Panc1 (cell line): ENCODE results near the gene ATP5F1D. TPM values are rescaled to one million over a fixed set of nuclear protein-coding genes. Genes with fewer than 3 reads are reported as not detected.

ENCODE experiments used
- total RNA-seq: library from RNA; stranded (reverse); gene quantifications from one replicate; pipeline ENCODE4 v1.2.1, GENCODE V29; 2021; ENCODE audit not compliant: unreplicated experiment

Gene ATP5F1D
- total RNA-seq, 1 experiment from 2014 or later = 218 TPM

Other genes starting within 250 kb of the ATP5F1D start
- 4.6 TPM for gene GRIN3B, start 241.3 kb upstream of the ATP5F1D start, total RNA-seq
- gene TMEM259, start 220.6 kb upstream of the ATP5F1D start, total RNA-seq = 193 TPM
- gene RNU6-2, start 220.2 kb upstream of the ATP5F1D start, total RNA-seq = not detected
- 203 TPM for gene CNN2, start 215.1 kb upstream of the ATP5F1D start, total RNA-seq
- gene ABCA7, start 201.6 kb upstream of the ATP5F1D start, total RNA-seq = 47.5 TPM
- gene ARHGAP45, start 174.6 kb upstream of the ATP5F1D start, total RNA-seq = 27.8 TPM
- gene POLR2E, start 146.4 kb upstream of the ATP5F1D start, total RNA-seq = 279 TPM
- gene GPX4, start 137.8 kb upstream of the ATP5F1D start, total RNA-seq = 577 TPM
- 101 TPM for gene SBNO2, start 67.5 kb upstream of the ATP5F1D start, total RNA-seq
- gene STK11, start 36.0 kb upstream of the ATP5F1D start, total RNA-seq = 116 TPM
- 14.5 TPM for gene CBARP, start 3.7 kb upstream of the ATP5F1D start, total RNA-seq
- 118 TPM for gene MIDN, start 6.8 kb downstream of the ATP5F1D start, total RNA-seq
- gene CIRBP, start 27.6 kb downstream of the ATP5F1D start, total RNA-seq = 66.6 TPM
- gene FAM174C, start 33.8 kb downstream of the ATP5F1D start, total RNA-seq = 133 TPM
- 7.8 TPM for gene EFNA2, start 44.1 kb downstream of the ATP5F1D start, total RNA-seq
- 73.0 TPM for gene NDUFS7, start 142.2 kb downstream of the ATP5F1D start, total RNA-seq
- 21.2 TPM for gene GAMT, start 159.8 kb downstream of the ATP5F1D start, total RNA-seq
- gene DAZAP1, start 165.8 kb downstream of the ATP5F1D start, total RNA-seq = 195 TPM
- 1,067 TPM for gene RPS15, start 196.6 kb downstream of the ATP5F1D start, total RNA-seq
- gene APC2, start 208.4 kb downstream of the ATP5F1D start, total RNA-seq = 11.9 TPM
- gene C19orf25, start 237.5 kb downstream of the ATP5F1D start, total RNA-seq = 34.7 TPM
- gene PCSK4, start 248.6 kb downstream of the ATP5F1D start, total RNA-seq = 9.9 TPM
- 9.2 TPM for gene REEP6, start 249.4 kb downstream of the ATP5F1D start, total RNA-seq